ENCODE data around the gene LCE3B.
A peak's percentile ranks its signal among the peaks of the same experiment; 100 is the strongest.
"Not testable (repeated sequence)": the region's sequence is repeated elsewhere in the genome, so short reads cannot be mapped to it uniquely, and the experiment has no call there.

Gene LCE3B

GRCh38 chr1:152613511-152613910 lies at the start of gene LCE3B:
Gene LCE3B (plus strand): TSS chr1:152613811. CDS start chr1:152613811, 0 bp downstream.
- no peak for DNase-seq (ENCODE audit: low read depth in 4 of 4, low spot score in 1 of 4)

GRCh38 chr1:152565115-152565514 lies 48.5 kb upstream of the LCE3B start:
- no peak for DNase-seq (ENCODE audit: low read depth in 4 of 4, low spot score in 1 of 4)

GRCh38 chr1:152565535-152566215 lies 47.9 kb upstream of the LCE3B start:
- DNase-seq (ENCODE audit: low read depth in 4 of 4, low spot score in 1 of 4): no peak

GRCh38 chr1:152566681-152567080 lies 46.9 kb upstream of the LCE3B start, which contains the start of gene LCE3E:
Gene LCE3E (minus strand): TSS chr1:152566780. CDS start chr1:152566208, 572 bp downstream.
- DNase-seq (ENCODE audit: low read depth in 4 of 4, low spot score in 1 of 4): no peak

- DNase-seq (ENCODE audit: low read depth in 4 of 4, low spot score in 1 of 4): no peak
These were observed 36.4 kb upstream of the LCE3B start for GRCh38 chr1:152577168-152577567.

- DNase-seq (ENCODE audit: low read depth in 4 of 4, low spot score in 1 of 4): not testable (repeated sequence)
These were observed 34.1 kb upstream of the LCE3B start for GRCh38 chr1:152579526-152579925.

- no peak for DNase-seq (ENCODE audit: low read depth in 4 of 4, low spot score in 1 of 4)
These were observed 33.2 kb upstream of the LCE3B start, which contains the start of gene LCE3D for GRCh38 chr1:152580433-152580832. Gene LCE3D (minus strand): TSS chr1:152580516. CDS start chr1:152579936, 580 bp downstream.

GRCh38 chr1:152582647-152583046 lies 31.0 kb upstream of the LCE3B start:
- no peak for DNase-seq (ENCODE audit: low read depth in 4 of 4, low spot score in 1 of 4)

- DNase-seq (ENCODE audit: low read depth in 4 of 4, low spot score in 1 of 4): no peak
These were observed 28.0 kb upstream of the LCE3B start for GRCh38 chr1:152585586-152585985.

- no peak for DNase-seq (ENCODE audit: low read depth in 4 of 4, low spot score in 1 of 4)
These were observed 16.6 kb upstream of the LCE3B start for GRCh38 chr1:152596986-152597385.

GRCh38 chr1:152599934-152600333 lies 13.7 kb upstream of the LCE3B start, which contains the start of gene LCE3C:
Gene LCE3C (plus strand): TSS chr1:152600234. CDS start chr1:152600732, 498 bp downstream.
- DNase-seq (ENCODE audit: low read depth in 4 of 4, low spot score in 1 of 4): no peak

GRCh38 chr1:152621993-152622392 lies 8.4 kb downstream of the LCE3B start:
- DNase-seq (ENCODE audit: low read depth in 4 of 4, low spot score in 1 of 4): no peak

GRCh38 chr1:152622803-152623202 lies 9.2 kb downstream of the LCE3B start, which contains the start of gene LCE3A:
Gene LCE3A (minus strand): TSS chr1:152623103. CDS start chr1:152623103, 0 bp downstream.
- no peak for DNase-seq (ENCODE audit: low read depth in 4 of 4, low spot score in 1 of 4)

GRCh38 chr1:152623203-152623844 lies 9.7 kb downstream of the LCE3B start:
- DNase-seq (ENCODE audit: low read depth in 4 of 4, low spot score in 1 of 4): peak in 1 of 4 experiments; percentile 3

- DNase-seq (ENCODE audit: low read depth in 4 of 4, low spot score in 1 of 4): no peak
These were observed 13.1 kb downstream of the LCE3B start for GRCh38 chr1:152626744-152627143.

GRCh38 chr1:152630596-152630995 lies 17.0 kb downstream of the LCE3B start:
- DNase-seq (ENCODE audit: low read depth in 4 of 4, low spot score in 1 of 4): no peak

- DNase-seq (ENCODE audit: low read depth in 4 of 4, low spot score in 1 of 4): no peak
These were observed 26.7 kb downstream of the LCE3B start for GRCh38 chr1:152640351-152640750.

- DNase-seq (ENCODE audit: low read depth in 4 of 4, low spot score in 1 of 4): no peak
These were observed 30.3 kb downstream of the LCE3B start for GRCh38 chr1:152643945-152644344.

GRCh38 chr1:152645146-152645545 lies 31.5 kb downstream of the LCE3B start:
- DNase-seq (ENCODE audit: low read depth in 4 of 4, low spot score in 1 of 4): no peak

- no peak for DNase-seq (ENCODE audit: low read depth in 4 of 4, low spot score in 1 of 4)
These were observed 33.0 kb downstream of the LCE3B start for GRCh38 chr1:152646656-152647055.

- DNase-seq (ENCODE audit: low read depth in 4 of 4, low spot score in 1 of 4): peak; percentile 15 to 37 (median 26)
These were observed 40.5 kb downstream of the LCE3B start for GRCh38 chr1:152654110-152654509.

GRCh38 chr1:152656459-152656858 lies 42.8 kb downstream of the LCE3B start:
- no peak for DNase-seq (ENCODE audit: low read depth in 4 of 4, low spot score in 1 of 4)

Measured in stimulated activated CD4-positive, alpha-beta T cell treated with anti-CD3 and anti-CD28 coated beads, Interleukin-1b, Interleukin-23, amount 100 ng/mL, for 24 hours (primary cell).